Liver (tissue), 9 donors: Measurements from ENCODE around the gene SLX4IP. TPM values are rescaled to one million over a fixed set of nuclear protein-coding genes. Genes with fewer than 3 reads are reported as not detected.

Experiments used
- DNase-seq: peaks from one replicate; pipeline ENCODE4 v3.0.0-alpha.2; 2017; ENCODE audit warnings: low spot score
- H3K27ac ChIP-seq, 2 donors: one replicate each; pipeline ENCODE4 v1.7.0; 2013; ENCODE audit warnings: inconsistent platforms in 2 of 2, low read length in 2 of 2, control low read depth in 1 of 2, low read depth in 1 of 2, mild to moderate bottlenecking in 1 of 2
- H3K27me3 ChIP-seq, 4 donors: one replicate each; pipeline versions ENCODE4 v1.6.1 to v1.7.0; 2013; ENCODE audit warnings: low read length in 3 of 4, inconsistent platforms in 1 of 4, mild to moderate bottlenecking in 1 of 4, moderate library complexity in 1 of 4; ENCODE audit not compliant: control insufficient read depth in 4 of 4, insufficient read depth in 4 of 4
- H3K36me3 ChIP-seq, 4 donors: one replicate each; pipeline versions ENCODE4 v1.6.1 to v1.7.0; 2013; ENCODE audit warnings: low read length in 3 of 4, mild to moderate bottlenecking in 3 of 4, low read depth in 1 of 4, moderate library complexity in 1 of 4; ENCODE audit not compliant: control insufficient read depth in 4 of 4, insufficient read depth in 3 of 4
- H3K4me1 ChIP-seq, 4 donors: one replicate each; pipeline versions ENCODE4 v1.6.1 to v1.7.0; 2013; ENCODE audit warnings: low read length in 3 of 4, mild to moderate bottlenecking in 3 of 4, moderate library complexity in 1 of 4; ENCODE audit not compliant: control insufficient read depth in 4 of 4, insufficient read depth in 4 of 4
- H3K4me3 ChIP-seq, 3 donors: one replicate each; pipeline versions ENCODE4 v1.6.1 to v1.7.0; 2013; ENCODE audit warnings: low read length in 3 of 3, control low read depth in 1 of 3, low read depth in 1 of 3, mild to moderate bottlenecking in 1 of 3
- H3K9ac ChIP-seq, 2 donors: one replicate each; pipeline ENCODE4 v1.7.0; 2013; ENCODE audit warnings: low read length in 2 of 2, mild to moderate bottlenecking in 2 of 2, moderate library complexity in 2 of 2, control low read depth in 1 of 2, low read depth in 1 of 2
- H3K9me3 ChIP-seq, 4 donors: one replicate each; pipeline versions ENCODE4 v1.6.1 to v1.7.0; 2013; ENCODE audit warnings: low read length in 3 of 4; ENCODE audit not compliant: control insufficient read depth in 4 of 4
- ATF3 ChIP-seq: IDR thresholded peaks from 2 replicates; pipeline ENCODE4 v1.6.1; 2016; ENCODE audit warnings: antibody characterized with exemption
- CTCF ChIP-seq: fragments of 150-350 bp; IDR thresholded peaks from 2 replicates; pipeline ENCODE4 v1.5.1; 2017; ENCODE audit warnings: improper control_type of control experiment, low read depth, low read length; ENCODE audit not compliant: missing input control
- EGR1 ChIP-seq, 2 donors: IDR thresholded peaks; 2 replicates each; pipeline ENCODE4 v1.6.1; 2016 to 2018; ENCODE audit warnings: antibody characterized with exemption in 2 of 2, low read depth in 2 of 2
- FOXA1 ChIP-seq: IDR thresholded peaks from 2 replicates; pipeline ENCODE4 v1.6.1; 2016; ENCODE audit warnings: antibody characterized with exemption
- FOXA2 ChIP-seq: IDR thresholded peaks from 2 replicates; pipeline ENCODE4 v1.6.1; 2016; ENCODE audit warnings: antibody characterized with exemption
- GABPA ChIP-seq, 2 donors: IDR thresholded peaks in 1 of 2; conservative IDR thresholded peaks in 1 of 2; 2 replicates each; pipeline ENCODE4 v1.6.1; 2016; ENCODE audit warnings: antibody characterized with exemption in 2 of 2, mild to moderate bottlenecking in 1 of 2, moderate library complexity in 1 of 2
- HNF4A ChIP-seq, 2 donors: conservative IDR thresholded peaks; 2 replicates each; pipeline ENCODE4 v1.6.1; 2016; ENCODE audit warnings: antibody characterized with exemption in 2 of 2, mild to moderate bottlenecking in 2 of 2
- HNF4G ChIP-seq: IDR thresholded peaks from 2 replicates; pipeline ENCODE4 v1.6.1; 2016; ENCODE audit warnings: antibody characterized with exemption
- JUND ChIP-seq, 2 donors: IDR thresholded peaks; 2 replicates each; pipeline ENCODE4 v1.6.1; 2016; ENCODE audit warnings: antibody characterized with exemption in 2 of 2
- MAX ChIP-seq: IDR thresholded peaks from 2 replicates; pipeline ENCODE4 v1.6.1; 2016; ENCODE audit warnings: antibody characterized with exemption
- NR2F2 ChIP-seq: IDR thresholded peaks from 2 replicates; pipeline ENCODE4 v1.6.1; 2016; ENCODE audit warnings: antibody characterized with exemption
- RAD21 ChIP-seq, 2 donors: IDR thresholded peaks; 2 replicates each; pipeline ENCODE4 v1.6.1; 2016; ENCODE audit warnings: antibody characterized with exemption in 2 of 2, mild to moderate bottlenecking in 2 of 2
- REST ChIP-seq: IDR thresholded peaks from 2 replicates; pipeline ENCODE4 v1.6.1; 2016; ENCODE audit warnings: antibody characterized with exemption, mild to moderate bottlenecking
- RXRA ChIP-seq, 2 donors: IDR thresholded peaks; 2 replicates each; pipeline ENCODE4 v1.6.1; 2017 to 2018; ENCODE audit warnings: antibody characterized with exemption in 2 of 2, mild to moderate bottlenecking in 1 of 2
- SP1 ChIP-seq: IDR thresholded peaks from 2 replicates; pipeline ENCODE4 v1.6.1; 2018; ENCODE audit warnings: antibody characterized with exemption, mild to moderate bottlenecking
- TAF1 ChIP-seq: conservative IDR thresholded peaks from 2 replicates; pipeline ENCODE4 v1.6.1; 2016; ENCODE audit warnings: antibody characterized with exemption, mild to moderate bottlenecking
- YY1 ChIP-seq: IDR thresholded peaks from 2 replicates; pipeline ENCODE4 v1.6.1; 2016; ENCODE audit warnings: antibody characterized with exemption, mild to moderate bottlenecking
- ZBTB33 ChIP-seq: IDR thresholded peaks from 2 replicates; pipeline ENCODE4 v1.6.1; 2016; ENCODE audit warnings: antibody characterized with exemption
- WGBS: extraction: QIAGEN DNeasy Blood & Tissue Kit; methylation state at CpG from one replicate; pipeline ENCODE4 v1.1.7; 2013; 5-methylcytosine and 5-hydroxymethylcytosine counted together
- polyA plus RNA-seq, 2 donors: library from polyadenylated mRNA; stranded (reverse) in 1 of 2; unstranded in 1 of 2; fragments of 200-250 nt in 1 of 2; fragments of >200 nt in 1 of 2; fragmentation: Nextera tagmentation in 1 of 2; extraction: Ambion mirVana in 1 of 2; gene quantifications; one replicate each; pipeline versions ENCODE4 v1.2.1 to v1.2.3, GENCODE V29; 2013 to 2015
- total RNA-seq, 2 donors: library from RNA; depleted of rRNA; stranded (reverse); fragments of >200 nt; gene quantifications; one replicate each; pipeline ENCODE4 v1.2.3, GENCODE V29; 2014
- donor health status: healthy.
- donor health status: healthy.
- donor health status: healthy.
- donor health status: healthy.
- donor health status: healthy.

Gene SLX4IP
- total and polyA plus RNA-seq, 4 donors, result 1.1 to 3.4 (median 2.7) TPM

GRCh38 chr20:10605547-10606195, 170.6 kb downstream of the SLX4IP start (continued):
- TF ChIP-seq ZBTB33, result no peak

GRCh38 chr20:10609276-10609675, 174.2 kb downstream of the SLX4IP start:
- no peaks in the 10 kb centered on the region for H3K9me3 ChIP-seq
- no peak for DNase-seq
- no peaks in the 10 kb centered on the region for H3K27me3 ChIP-seq
- H3K4me3 ChIP-seq, result no peak overlapping the region
- H3K4me1 ChIP-seq, result no peaks in the 10 kb centered on the region
- H3K27ac ChIP-seq, result peak overlapping the region in 1 of 2 donors; percentile 26
- TF ChIP-seq TAF1 (no peak), RAD21 (IDR thresholded peaks at IDR 0.05) (peak in 1 of 2 donors; percentile 8)
- peaks cover 0 to 2% (median 0%) of the 10 kb centered on the region in 4 donors for H3K36me3 ChIP-seq
- no peak overlapping the region for H3K9ac ChIP-seq
- 87% methylated on average over 2 of the region's 2 CpGs for WGBS

GRCh38 chr20:10609770-10610169, 174.7 kb downstream of the SLX4IP start:
- DNase-seq, result no peak
- Histone ChIP-seq H3K4me1 (no peaks in the 10 kb centered on the region), H3K27me3 (no peaks in the 10 kb centered on the region), H3K9me3 (no peaks in the 10 kb centered on the region), H3K27ac (peak overlapping the region in 1 of 2 donors; percentile 26), H3K36me3 (peaks cover 0 to 2% (median 0%) of the 10 kb centered on the region in 4 donors), H3K9ac (no peak overlapping the region), H3K4me3 (no peak overlapping the region)
- TF ChIP-seq CTCF (no peak), RAD21 (IDR thresholded peaks at IDR 0.05) (no peak), REST (no peak), TAF1 (no peak), HNF4G (no peak), FOXA1 (no peak), JUND (IDR thresholded peaks at IDR 0.05) (no peak), HNF4A (conservative IDR thresholded peaks at IDR 0.05) (no peak), RXRA (IDR thresholded peaks at IDR 0.05) (no peak), ATF3 (no peak), NR2F2 (no peak), ZBTB33 (no peak), GABPA (IDR thresholded peaks at IDR 0.05 in 1 of 2, conservative IDR thresholded peaks at IDR 0.05 in 1 of 2) (no peak), FOXA2 (no peak), YY1 (no peak), SP1 (no peak), MAX (no peak), EGR1 (IDR thresholded peaks at IDR 0.05; ENCODE audit: low read depth in 2 of 2) (no peak)
